ENCODE measurements around the gene CAMK1D.

DNA sequence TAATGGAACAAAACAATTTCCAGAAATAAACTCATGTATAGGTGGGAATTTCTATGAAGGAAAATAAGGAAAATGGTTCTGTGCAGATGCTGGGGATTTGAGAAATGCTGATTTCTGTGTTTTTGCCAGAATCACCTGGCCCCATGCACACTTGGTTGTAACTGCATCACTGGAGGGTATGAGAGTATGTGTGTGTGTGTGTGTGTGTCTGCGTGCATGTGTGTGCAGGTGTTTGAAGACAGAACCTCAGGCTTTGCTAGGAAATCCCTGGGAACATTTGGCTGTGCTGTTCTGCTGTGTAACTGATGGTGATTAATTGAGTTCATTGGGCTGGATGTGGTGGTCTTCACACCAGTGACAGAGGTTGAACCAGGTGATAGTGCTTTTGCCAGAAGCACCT lies 141.6 kb downstream of the CAMK1D start:
- TF ChIP-seq, protein P1, sequence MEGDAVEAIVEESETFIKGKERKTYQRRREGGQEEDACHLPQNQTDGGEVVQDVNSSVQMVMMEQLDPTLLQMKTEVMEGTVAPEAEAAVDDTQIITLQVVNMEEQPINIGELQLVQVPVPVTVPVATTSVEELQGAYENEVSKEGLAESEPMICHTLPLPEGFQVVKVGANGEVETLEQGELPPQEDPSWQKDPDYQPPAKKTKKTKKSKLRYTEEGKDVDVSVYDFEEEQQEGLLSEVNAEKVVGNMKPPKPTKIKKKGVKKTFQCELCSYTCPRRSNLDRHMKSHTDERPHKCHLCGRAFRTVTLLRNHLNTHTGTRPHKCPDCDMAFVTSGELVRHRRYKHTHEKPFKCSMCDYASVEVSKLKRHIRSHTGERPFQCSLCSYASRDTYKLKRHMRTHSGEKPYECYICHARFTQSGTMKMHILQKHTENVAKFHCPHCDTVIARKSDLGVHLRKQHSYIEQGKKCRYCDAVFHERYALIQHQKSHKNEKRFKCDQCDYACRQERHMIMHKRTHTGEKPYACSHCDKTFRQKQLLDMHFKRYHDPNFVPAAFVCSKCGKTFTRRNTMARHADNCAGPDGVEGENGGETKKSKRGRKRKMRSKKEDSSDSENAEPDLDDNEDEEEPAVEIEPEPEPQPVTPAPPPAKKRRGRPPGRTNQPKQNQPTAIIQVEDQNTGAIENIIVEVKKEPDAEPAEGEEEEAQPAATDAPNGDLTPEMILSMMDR (optimal IDR thresholded peaks at IDR 0.05 in 1 of 3, IDR thresholded peaks at IDR 0.05 in 1 of 3, conservative IDR thresholded peaks at IDR 0.05 in 1 of 3; ENCODE audit: extremely low read depth in 1 of 3, insufficient read depth in 2 of 3, low read length in 3 of 3), result no peak
- TF ChIP-seq EZH2 (IDR thresholded peaks at IDR 0.05; ENCODE audit: low read length), result no peak

All from keratinocyte (primary cell).